ENCODE results near the gene SLC30A1. TPM values are rescaled to one million over a fixed set of nuclear protein-coding genes. Genes with fewer than 3 reads are reported as not detected.

SLC30A1 gene
- total RNA-seq, 5 donors from 2014 or later (not counting 1 experiment from before 2014, with no cell fraction given): 4.7 to 11.8 (median 9.4) TPM

DNA sequence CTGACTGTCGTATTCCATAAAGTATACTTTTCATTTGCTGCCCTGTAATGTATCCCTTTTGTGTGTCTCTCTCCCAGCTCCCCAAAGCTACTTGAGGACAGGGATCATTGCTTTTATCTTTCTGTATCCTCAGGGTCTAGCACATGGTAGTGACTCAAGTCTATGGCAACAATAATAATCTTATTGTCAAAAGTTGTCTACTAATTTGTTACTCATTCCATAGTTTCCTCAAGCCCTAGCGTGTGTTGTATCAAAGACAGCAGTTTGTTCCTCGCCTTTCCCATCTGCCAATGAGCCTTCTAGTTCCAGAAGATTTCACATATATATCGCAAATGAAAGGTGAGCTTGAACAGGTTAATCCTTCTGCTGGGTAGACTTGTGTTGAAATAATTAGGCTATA lies 9.8 kb upstream of the SLC30A1 start:
- WGBS (ENCODE audit: insufficient coverage): no CpG with 5 or more reads among the region's 4 CpGs
- Histone ChIP-seq H3K36me3 (ENCODE audit: control insufficient read depth in 2 of 2, extremely low read depth in 1 of 2, insufficient read depth in 1 of 2, low read length in 1 of 2) (no peaks in the 10 kb centered on the region), H3K4me1 (ENCODE audit: control insufficient read depth in 1 of 2, extremely low read depth in 1 of 2, insufficient read depth in 2 of 2, low read length in 2 of 2) (no peaks in the 10 kb centered on the region), H3K9me3 (no peaks in the 10 kb centered on the region), H3K27me3 (replicated peaks in 1 of 2; ENCODE audit: control insufficient read depth in 2 of 2, extremely low read depth in 1 of 2, insufficient read depth in 2 of 2, low read length in 1 of 2) (no peaks in the 10 kb centered on the region), H3K27ac (ENCODE audit: low read length) (no peak overlapping the region), H3K4me3 (ENCODE audit: control insufficient read depth in 1 of 2, extremely low read depth in 1 of 2, low read length in 1 of 2) (no peak overlapping the region)
- no peak overlapping the region for H3K4me3 Mint-ChIP-seq
- H3K27me3 Mint-ChIP-seq: peaks cover 2 to 13% of the 10 kb centered on the region in 2 donors
- no peaks in the 10 kb centered on the region for H3K9me3 Mint-ChIP-seq
- CTCF ChIA-PET: no interaction called here
- POLR2A ChIA-PET: no interaction called here
- H3K36me3 Mint-ChIP-seq: no peaks in the 10 kb centered on the region
- no peak overlapping the region for H3K27ac Mint-ChIP-seq
- no peak for DNase-seq
- no peak for ATAC-seq (replicated peaks in 1 of 4)
- H3K4me1 Mint-ChIP-seq: no peaks in the 10 kb centered on the region

- no peak overlapping the region for H3K27ac ChIP-seq (ENCODE audit: low read length)
- Mint-ChIP-seq H3K4me3 (no peak overlapping the region), H3K27me3 (peaks cover 0 to 4% of the 10 kb centered on the region in 2 donors), H3K9me3 (no peaks in the 10 kb centered on the region), H3K36me3 (no peaks in the 10 kb centered on the region), H3K4me1 (peaks cover 0 to 3% (median under 1%) of the 10 kb centered on the region in 3 donors), H3K27ac (no peak overlapping the region)
- H3K9me3 ChIP-seq: no peaks in the 10 kb centered on the region
- CTCF ChIA-PET: interaction anchor here in 1 of 2 donors (0.6 kb wide), 1 partner anchor 18 kb away, joined by 3 read pairs; no protein-coding TSS in a partner anchor
- no peak for ATAC-seq (replicated peaks in 1 of 4)
- no peak overlapping the region for H3K4me3 ChIP-seq (ENCODE audit: control insufficient read depth in 1 of 2, extremely low read depth in 1 of 2, low read length in 1 of 2)
- no CpG with 5 or more reads among the region's 2 CpGs for WGBS (ENCODE audit: insufficient coverage)
- POLR2A ChIA-PET: no interaction called here
- H3K27me3 ChIP-seq (replicated peaks in 1 of 2; ENCODE audit: control insufficient read depth in 2 of 2, extremely low read depth in 1 of 2, insufficient read depth in 2 of 2, low read length in 1 of 2): no peaks in the 10 kb centered on the region
- no peaks in the 10 kb centered on the region for H3K36me3 ChIP-seq (ENCODE audit: control insufficient read depth in 2 of 2, extremely low read depth in 1 of 2, insufficient read depth in 1 of 2, low read length in 1 of 2)
- no peak for DNase-seq
- H3K4me1 ChIP-seq (ENCODE audit: control insufficient read depth in 1 of 2, extremely low read depth in 1 of 2, insufficient read depth in 2 of 2, low read length in 2 of 2): no peaks in the 10 kb centered on the region
Observed at GRCh38 chr1:211587123-211587522, 8.2 kb upstream of the SLC30A1 start.

DNA sequence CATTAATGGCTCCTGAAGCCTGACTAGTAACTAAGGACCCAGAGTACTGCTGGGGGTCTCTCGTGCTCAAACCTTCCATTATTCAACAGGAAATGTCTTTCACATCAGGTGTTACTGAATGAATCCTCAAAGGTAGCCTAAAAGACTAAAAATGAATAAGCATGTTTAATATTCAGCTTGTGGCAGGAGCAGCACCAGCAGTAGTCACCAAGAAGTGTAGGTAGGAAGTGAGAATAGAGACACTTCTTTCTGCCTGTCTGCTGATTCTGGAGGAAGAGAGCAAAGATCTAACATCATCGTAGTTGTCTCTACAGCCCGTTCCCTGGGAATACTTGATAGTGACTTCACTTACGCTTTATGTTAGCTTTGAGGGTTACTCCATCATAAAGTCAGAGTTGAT lies 7.6 kb upstream of the SLC30A1 start:
- Histone ChIP-seq H3K9me3 (no peaks in the 10 kb centered on the region), H3K27ac (ENCODE audit: low read length) (no peak overlapping the region), H3K4me3 (ENCODE audit: control insufficient read depth in 1 of 2, extremely low read depth in 1 of 2, low read length in 1 of 2) (no peak overlapping the region), H3K4me1 (ENCODE audit: control insufficient read depth in 1 of 2, extremely low read depth in 1 of 2, insufficient read depth in 2 of 2, low read length in 2 of 2) (no peaks in the 10 kb centered on the region), H3K27me3 (replicated peaks in 1 of 2; ENCODE audit: control insufficient read depth in 2 of 2, extremely low read depth in 1 of 2, insufficient read depth in 2 of 2, low read length in 1 of 2) (no peaks in the 10 kb centered on the region), H3K36me3 (ENCODE audit: control insufficient read depth in 2 of 2, extremely low read depth in 1 of 2, insufficient read depth in 1 of 2, low read length in 1 of 2) (no peaks in the 10 kb centered on the region)
- no peak overlapping the region for H3K27ac Mint-ChIP-seq
- H3K4me1 Mint-ChIP-seq: peaks cover 0 to 8% (median 5%) of the 10 kb centered on the region in 3 donors
- H3K36me3 Mint-ChIP-seq: no peaks in the 10 kb centered on the region
- CTCF ChIA-PET: no interaction called here
- WGBS (ENCODE audit: insufficient coverage): 58% methylated on average over 2 of the region's 4 CpGs
- DNase-seq (no peak), ATAC-seq (replicated peaks in 1 of 4) (no peak)
- H3K27me3 Mint-ChIP-seq: peaks cover 0 to 4% of the 10 kb centered on the region in 2 donors
- no peaks in the 10 kb centered on the region for H3K9me3 Mint-ChIP-seq
- POLR2A ChIA-PET: no interaction called here
- no peak overlapping the region for H3K4me3 Mint-ChIP-seq

- WGBS (ENCODE audit: insufficient coverage): 97% methylated on average over 8 of the region's 11 CpGs
- ChIA-PET CTCF (interaction anchor here in 1 of 2 donors (1.0 kb wide), 1 partner anchor 22 kb away, joined by 3 read pairs; no protein-coding TSS in a partner anchor), POLR2A (interaction anchor here in 1 of 2 donors (0.6 kb wide), 1 partner anchor 16 kb away, joined by 3 read pairs; no protein-coding TSS in a partner anchor)
- H3K4me1 ChIP-seq (ENCODE audit: control insufficient read depth in 1 of 2, extremely low read depth in 1 of 2, insufficient read depth in 2 of 2, low read length in 2 of 2): peaks cover 5 to 9% of the 10 kb centered on the region in 2 experiments
- H3K4me3 Mint-ChIP-seq: no peak overlapping the region
- ATAC-seq (replicated peaks in 1 of 4) (no peak), DNase-seq (no peak)
- peaks cover 7 to 17% (median 16%) of the 10 kb centered on the region in 3 donors for H3K4me1 Mint-ChIP-seq
- no peak overlapping the region for H3K4me3 ChIP-seq (ENCODE audit: control insufficient read depth in 1 of 2, extremely low read depth in 1 of 2, low read length in 1 of 2)
- H3K36me3 ChIP-seq (ENCODE audit: control insufficient read depth in 2 of 2, extremely low read depth in 1 of 2, insufficient read depth in 1 of 2, low read length in 1 of 2): no peaks in the 10 kb centered on the region
- no peaks in the 10 kb centered on the region for H3K27me3 Mint-ChIP-seq
- no peaks in the 10 kb centered on the region for H3K36me3 Mint-ChIP-seq
- H3K9me3 ChIP-seq: no peaks in the 10 kb centered on the region
- no peaks in the 10 kb centered on the region for H3K9me3 Mint-ChIP-seq
- H3K27ac ChIP-seq (ENCODE audit: low read length): no peak overlapping the region
- H3K27me3 ChIP-seq (replicated peaks in 1 of 2; ENCODE audit: control insufficient read depth in 2 of 2, extremely low read depth in 1 of 2, insufficient read depth in 2 of 2, low read length in 1 of 2): no peaks in the 10 kb centered on the region
- no peak overlapping the region for H3K27ac Mint-ChIP-seq
Observed at GRCh38 chr1:211583011-211583992, 4.3 kb upstream of the SLC30A1 start.

- no peaks in the 10 kb centered on the region for H3K27me3 ChIP-seq (replicated peaks in 1 of 2; ENCODE audit: control insufficient read depth in 2 of 2, extremely low read depth in 1 of 2, insufficient read depth in 2 of 2, low read length in 1 of 2)
- no peaks in the 10 kb centered on the region for H3K36me3 ChIP-seq (ENCODE audit: control insufficient read depth in 2 of 2, extremely low read depth in 1 of 2, insufficient read depth in 1 of 2, low read length in 1 of 2)
- peaks cover 14 to 17% of the 10 kb centered on the region in 2 experiments for H3K4me1 ChIP-seq (ENCODE audit: control insufficient read depth in 1 of 2, extremely low read depth in 1 of 2, insufficient read depth in 2 of 2, low read length in 2 of 2)
- H3K27ac ChIP-seq (ENCODE audit: low read length): no peak overlapping the region
- WGBS (ENCODE audit: insufficient coverage): no CpG with 5 or more reads among the region's 3 CpGs
- H3K27ac Mint-ChIP-seq: peak overlapping the region in 1 of 2 donors; percentile 53
- DNase-seq: no peak
- H3K9me3 Mint-ChIP-seq: no peaks in the 10 kb centered on the region
- peaks cover 14 to 28% (median 25%) of the 10 kb centered on the region in 3 donors for H3K4me1 Mint-ChIP-seq
- no peak overlapping the region for H3K4me3 ChIP-seq (ENCODE audit: control insufficient read depth in 1 of 2, extremely low read depth in 1 of 2, low read length in 1 of 2)
- no peaks in the 10 kb centered on the region for H3K9me3 ChIP-seq
- no peaks in the 10 kb centered on the region for H3K27me3 Mint-ChIP-seq
- CTCF ChIA-PET: interaction anchor here in 1 of 2 donors (1.0 kb wide), 1 partner anchor 73 kb away, joined by 3 read pairs; no protein-coding TSS in a partner anchor
- ATAC-seq (replicated peaks in 1 of 4): no peak
- POLR2A ChIA-PET: no interaction called here
- H3K4me3 Mint-ChIP-seq: no peak overlapping the region
- no peaks in the 10 kb centered on the region for H3K36me3 Mint-ChIP-seq
Observed at GRCh38 chr1:211581526-211581925, 2.6 kb upstream of the SLC30A1 start.

DNA sequence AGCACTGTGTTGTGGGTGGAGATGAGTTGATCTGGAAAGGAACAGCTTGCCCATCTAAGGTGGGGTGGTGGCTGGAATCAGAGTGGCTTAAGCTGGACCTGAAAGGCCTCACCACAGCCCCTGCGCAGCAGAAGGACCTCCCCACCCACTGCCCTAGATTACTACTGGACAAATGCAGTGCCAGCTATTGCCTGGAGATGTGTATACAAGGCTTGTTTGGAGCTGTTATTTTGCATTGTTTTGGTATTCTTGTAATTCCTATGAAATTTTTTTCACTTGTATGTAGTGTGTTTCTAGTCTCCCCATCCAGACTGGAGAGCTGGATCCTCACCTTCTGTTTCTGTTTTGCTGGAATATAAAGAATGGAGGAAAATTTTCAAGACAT lies 1.3 kb upstream of the SLC30A1 start:
- Mint-ChIP-seq H3K27ac (peak overlapping the region in 1 of 2 donors; percentile 80), H3K27me3 (no peaks in the 10 kb centered on the region), H3K36me3 (peaks cover 5% of the 10 kb centered on the region), H3K9me3 (no peaks in the 10 kb centered on the region), H3K4me1 (peaks cover 25 to 38% (median 36%) of the 10 kb centered on the region in 3 donors), H3K4me3 (peak overlapping the region; percentile 74 to 89 (median 81))
- CTCF ChIA-PET: interaction anchor here (0.5 to 2.8 kb wide), 5 partner anchors 25 to 455 kb away, joined by 3 to 14 read pairs (median 4); partner anchors contain the start of genes DTL (in 1 of the 2) and INTS7 (in 1 of the 2)
- H3K9me3 ChIP-seq: no peaks in the 10 kb centered on the region
- no peaks in the 10 kb centered on the region for H3K27me3 ChIP-seq (replicated peaks in 1 of 2; ENCODE audit: control insufficient read depth in 2 of 2, extremely low read depth in 1 of 2, insufficient read depth in 2 of 2, low read length in 1 of 2)
- H3K4me1 ChIP-seq (ENCODE audit: control insufficient read depth in 1 of 2, extremely low read depth in 1 of 2, insufficient read depth in 2 of 2, low read length in 2 of 2): peaks cover 14 to 19% of the 10 kb centered on the region in 2 experiments
- no peak overlapping the region for H3K27ac ChIP-seq (ENCODE audit: low read length)
- DNase-seq: peak in 1 of 35 experiments; percentile 1
- peaks cover 0 to 5% of the 10 kb centered on the region in 2 donors for H3K36me3 ChIP-seq (ENCODE audit: control insufficient read depth in 2 of 2, extremely low read depth in 1 of 2, insufficient read depth in 1 of 2, low read length in 1 of 2)
- WGBS (ENCODE audit: insufficient coverage): no CpG with 5 or more reads among the region's 1 CpG
- no peak overlapping the region for H3K4me3 ChIP-seq (ENCODE audit: control insufficient read depth in 1 of 2, extremely low read depth in 1 of 2, low read length in 1 of 2)
- POLR2A ChIA-PET: no interaction called here
- ATAC-seq (replicated peaks in 1 of 4): no peak
